ENCODE data around the gene NLGN3.
"Not testable (repeated sequence)": the region's sequence is repeated elsewhere in the genome, so short reads cannot be mapped to it uniquely, and the experiment has no call there.

Gene NLGN3

GRCh38 chrX:71173440-71173839, 28.8 kb downstream of the NLGN3 start:
- no peak for DNase-seq

GRCh38 chrX:71174795-71175194, 30.2 kb downstream of the NLGN3 start:
- DNase-seq = no peak

GRCh38 chrX:71175531-71175930, 30.9 kb downstream of the NLGN3 start:
- DNase-seq = no peak

GRCh38 chrX:71177327-71177726, 32.7 kb downstream of the NLGN3 start:
- DNase-seq = no peak

- DNase-seq = peak; percentile 80
Observed at GRCh38 chrX:71178908-71179307, 34.3 kb downstream of the NLGN3 start.

- not testable (repeated sequence) for DNase-seq
Observed at GRCh38 chrX:71180579-71181265, 36.1 kb downstream of the NLGN3 start.

GRCh38 chrX:71181558-71181909, 36.9 kb downstream of the NLGN3 start:
- DNase-seq = peak; percentile 82

GRCh38 chrX:71181910-71182799, 37.5 kb downstream of the NLGN3 start:
- peak; percentile 97 for DNase-seq

GRCh38 chrX:71182871-71183270, 38.2 kb downstream of the NLGN3 start:
- DNase-seq = peak; percentile 20

- no peak for DNase-seq
Observed at GRCh38 chrX:71183341-71183740, 38.7 kb downstream of the NLGN3 start.

GRCh38 chrX:71184092-71184491, 39.5 kb downstream of the NLGN3 start:
- DNase-seq = no peak

GRCh38 chrX:71184803-71185495, 40.3 kb downstream of the NLGN3 start:
- DNase-seq = no peak

GRCh38 chrX:71191248-71191647, 46.6 kb downstream of the NLGN3 start:
- no peak for DNase-seq

GRCh38 chrX:71195964-71196649, 51.5 kb downstream of the NLGN3 start:
- DNase-seq = peak; percentile 23

GRCh38 chrX:71198066-71198465, 53.4 kb downstream of the NLGN3 start:
- peak; percentile 61 for DNase-seq

GRCh38 chrX:71199252-71200008, 54.8 kb downstream of the NLGN3 start:
- no peak for DNase-seq

GRCh38 chrX:71210816-71211215, 66.2 kb downstream of the NLGN3 start:
- no peak for DNase-seq

GRCh38 chrX:71212536-71212935, 67.9 kb downstream of the NLGN3 start:
- no peak for DNase-seq

- no peak for DNase-seq
Observed at GRCh38 chrX:71214152-71214551, 69.5 kb downstream of the NLGN3 start.

- DNase-seq = no peak
Observed at GRCh38 chrX:71214604-71215337, 70.1 kb downstream of the NLGN3 start.

- DNase-seq = no peak
Observed at GRCh38 chrX:71215338-71215912, 70.8 kb downstream of the NLGN3 start.
